ENCODE results near the gene ALMS1.
"Not testable (repeated sequence)": the region's sequence is repeated elsewhere in the genome, so short reads cannot be mapped to it uniquely, and the experiment has no call there.

ALMS1 gene, protein sequence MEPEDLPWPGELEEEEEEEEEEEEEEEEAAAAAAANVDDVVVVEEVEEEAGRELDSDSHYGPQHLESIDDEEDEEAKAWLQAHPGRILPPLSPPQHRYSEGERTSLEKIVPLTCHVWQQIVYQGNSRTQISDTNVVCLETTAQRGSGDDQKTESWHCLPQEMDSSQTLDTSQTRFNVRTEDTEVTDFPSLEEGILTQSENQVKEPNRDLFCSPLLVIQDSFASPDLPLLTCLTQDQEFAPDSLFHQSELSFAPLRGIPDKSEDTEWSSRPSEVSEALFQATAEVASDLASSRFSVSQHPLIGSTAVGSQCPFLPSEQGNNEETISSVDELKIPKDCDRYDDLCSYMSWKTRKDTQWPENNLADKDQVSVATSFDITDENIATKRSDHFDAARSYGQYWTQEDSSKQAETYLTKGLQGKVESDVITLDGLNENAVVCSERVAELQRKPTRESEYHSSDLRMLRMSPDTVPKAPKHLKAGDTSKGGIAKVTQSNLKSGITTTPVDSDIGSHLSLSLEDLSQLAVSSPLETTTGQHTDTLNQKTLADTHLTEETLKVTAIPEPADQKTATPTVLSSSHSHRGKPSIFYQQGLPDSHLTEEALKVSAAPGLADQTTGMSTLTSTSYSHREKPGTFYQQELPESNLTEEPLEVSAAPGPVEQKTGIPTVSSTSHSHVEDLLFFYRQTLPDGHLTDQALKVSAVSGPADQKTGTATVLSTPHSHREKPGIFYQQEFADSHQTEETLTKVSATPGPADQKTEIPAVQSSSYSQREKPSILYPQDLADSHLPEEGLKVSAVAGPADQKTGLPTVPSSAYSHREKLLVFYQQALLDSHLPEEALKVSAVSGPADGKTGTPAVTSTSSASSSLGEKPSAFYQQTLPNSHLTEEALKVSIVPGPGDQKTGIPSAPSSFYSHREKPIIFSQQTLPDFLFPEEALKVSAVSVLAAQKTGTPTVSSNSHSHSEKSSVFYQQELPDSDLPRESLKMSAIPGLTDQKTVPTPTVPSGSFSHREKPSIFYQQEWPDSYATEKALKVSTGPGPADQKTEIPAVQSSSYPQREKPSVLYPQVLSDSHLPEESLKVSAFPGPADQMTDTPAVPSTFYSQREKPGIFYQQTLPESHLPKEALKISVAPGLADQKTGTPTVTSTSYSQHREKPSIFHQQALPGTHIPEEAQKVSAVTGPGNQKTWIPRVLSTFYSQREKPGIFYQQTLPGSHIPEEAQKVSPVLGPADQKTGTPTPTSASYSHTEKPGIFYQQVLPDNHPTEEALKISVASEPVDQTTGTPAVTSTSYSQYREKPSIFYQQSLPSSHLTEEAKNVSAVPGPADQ (N-terminal part only)

DNA sequence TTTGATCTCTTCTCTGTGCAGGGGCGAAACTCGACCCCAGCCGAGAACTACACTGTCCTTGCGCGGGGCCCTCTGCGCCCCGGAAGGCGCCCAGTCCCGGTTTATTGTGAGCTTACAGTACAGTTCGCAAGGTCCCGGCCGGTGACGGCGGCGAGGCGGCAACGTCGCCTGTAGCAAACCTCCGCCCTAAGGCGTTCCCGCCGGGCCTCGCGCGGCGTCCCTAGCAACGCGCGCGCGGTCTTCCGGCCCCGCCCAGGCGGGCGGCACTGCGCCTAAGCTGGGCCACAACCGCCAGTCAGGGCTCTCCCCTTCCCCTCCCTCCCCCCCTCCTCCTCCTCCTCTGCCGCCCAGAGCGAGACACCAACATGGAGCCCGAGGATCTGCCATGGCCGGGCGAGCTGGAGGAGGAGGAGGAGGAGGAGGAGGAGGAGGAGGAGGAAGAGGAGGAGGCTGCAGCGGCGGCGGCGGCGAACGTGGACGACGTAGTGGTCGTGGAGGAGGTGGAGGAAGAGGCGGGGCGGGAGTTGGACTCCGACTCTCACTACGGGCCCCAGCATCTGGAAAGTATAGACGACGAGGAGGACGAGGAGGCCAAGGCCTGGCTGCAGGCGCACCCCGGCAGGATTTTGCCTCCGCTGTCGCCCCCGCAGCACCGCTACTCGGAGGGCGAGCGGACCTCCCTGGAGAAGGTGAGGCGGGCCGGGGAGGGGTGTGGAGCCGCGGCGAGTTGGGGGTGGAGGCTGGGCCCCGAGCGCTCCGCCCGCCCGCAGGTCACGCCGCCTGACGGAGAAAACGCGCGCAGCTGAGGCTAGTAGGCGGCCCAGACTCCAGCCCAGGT lies at the start of gene ALMS1:
Gene ALMS1 (plus strand): TSS at position 333 of the 838 bp plus-strand sequence. CDS start 33 bp downstream, at position 366.
- peak; percentile 79 to 82 for DNase-seq

DNA sequence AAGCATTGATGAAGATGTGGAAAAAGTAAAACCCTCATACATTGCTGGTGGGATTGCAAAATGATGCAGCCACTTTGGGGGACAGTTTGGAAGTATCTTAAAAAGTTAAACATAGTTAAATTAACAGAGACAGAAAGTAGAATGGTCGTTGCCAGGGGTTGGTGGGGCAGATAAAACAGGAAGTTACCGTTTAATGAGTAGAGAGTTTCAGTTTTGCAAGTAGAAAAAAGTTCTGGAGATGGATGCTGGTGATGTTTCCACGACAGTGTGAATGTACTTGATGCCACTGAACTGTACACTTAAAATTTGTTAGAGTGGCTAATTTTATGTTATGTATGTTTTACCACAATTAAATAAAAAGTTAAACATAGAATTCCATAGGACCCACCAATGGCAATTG lies 47.8 kb upstream of the ALMS1 start:
- no peak for DNase-seq

DNA sequence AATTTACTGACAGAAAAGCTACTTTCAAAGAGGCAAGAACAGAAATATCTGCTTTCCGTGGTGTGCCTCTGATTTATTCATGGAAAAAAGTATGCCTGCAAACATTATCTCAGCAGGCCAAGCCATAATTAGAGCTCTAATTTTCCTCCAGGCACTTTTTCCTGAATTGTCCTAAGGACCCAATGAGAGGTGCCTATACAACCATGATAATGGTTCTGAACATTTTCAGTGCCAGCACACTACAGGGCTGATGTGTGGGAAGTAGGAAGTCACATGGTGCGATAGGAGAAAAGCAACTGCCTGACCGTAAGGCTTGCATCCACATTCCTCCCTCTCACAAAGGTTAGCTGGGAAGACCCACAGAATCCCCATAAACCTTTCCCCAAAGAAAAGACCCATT lies 46.4 kb upstream of the ALMS1 start:
- DNase-seq = no peak

DNA sequence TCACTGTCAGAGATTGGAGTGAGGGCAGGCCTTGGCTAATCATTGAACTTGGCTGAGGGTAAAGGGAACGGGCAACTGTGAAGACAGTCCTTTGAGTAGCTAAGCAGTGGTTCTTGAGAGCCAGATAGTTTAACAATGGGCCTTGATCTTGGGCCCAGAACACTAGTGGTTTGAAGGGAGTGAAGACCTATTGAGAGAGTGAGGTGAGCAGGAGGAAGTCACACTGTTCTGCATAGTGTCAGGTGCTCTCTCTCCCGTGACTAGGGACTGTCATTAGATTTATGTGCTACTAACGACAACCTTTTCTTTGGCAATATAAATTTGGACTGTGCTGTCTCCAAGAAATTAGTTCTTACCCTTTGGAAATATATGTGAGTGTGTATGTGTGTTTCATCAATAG lies 44.6 kb upstream of the ALMS1 start:
- no peak for DNase-seq

DNA sequence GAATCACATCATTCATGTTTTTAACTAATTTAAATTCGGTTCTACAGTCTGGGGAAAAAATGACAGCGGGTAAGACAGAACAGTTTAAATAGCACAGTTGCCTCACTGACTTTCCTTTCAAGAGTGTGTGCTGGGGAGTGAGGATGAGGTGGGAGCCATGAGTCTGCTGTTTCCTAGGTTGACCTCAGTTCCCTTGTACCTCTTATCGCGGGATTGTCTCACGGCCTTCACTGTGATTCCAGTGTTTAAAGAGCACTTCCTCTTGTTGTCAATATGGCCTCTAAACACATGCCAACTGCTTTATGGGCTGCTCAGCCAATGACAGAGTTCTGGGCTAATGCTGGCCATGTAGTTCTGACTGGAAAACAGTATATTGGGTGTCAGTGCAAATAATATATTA lies 41.6 kb upstream of the ALMS1 start:
- DNase-seq = no peak

DNA sequence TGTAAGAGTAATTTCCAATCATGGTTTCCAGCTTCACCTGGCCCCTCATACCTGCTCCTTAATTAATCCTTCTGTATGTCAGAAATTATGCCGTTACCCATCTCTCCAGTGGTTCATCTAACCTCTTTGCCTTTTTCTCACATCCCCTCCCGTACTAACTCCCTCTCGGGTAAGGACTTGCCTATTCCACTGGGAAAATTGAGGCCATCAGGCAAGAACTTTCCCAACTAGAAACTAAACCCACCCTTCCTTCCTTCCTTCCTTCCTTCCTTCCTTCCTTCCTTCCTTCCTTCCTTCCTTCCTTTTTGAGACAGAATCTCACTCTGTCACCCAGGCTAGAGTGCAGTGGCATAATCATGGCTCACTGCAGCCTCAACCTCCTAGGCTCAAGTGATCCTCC lies 40.9 kb upstream of the ALMS1 start:
- not testable (repeated sequence) for DNase-seq

DNA sequence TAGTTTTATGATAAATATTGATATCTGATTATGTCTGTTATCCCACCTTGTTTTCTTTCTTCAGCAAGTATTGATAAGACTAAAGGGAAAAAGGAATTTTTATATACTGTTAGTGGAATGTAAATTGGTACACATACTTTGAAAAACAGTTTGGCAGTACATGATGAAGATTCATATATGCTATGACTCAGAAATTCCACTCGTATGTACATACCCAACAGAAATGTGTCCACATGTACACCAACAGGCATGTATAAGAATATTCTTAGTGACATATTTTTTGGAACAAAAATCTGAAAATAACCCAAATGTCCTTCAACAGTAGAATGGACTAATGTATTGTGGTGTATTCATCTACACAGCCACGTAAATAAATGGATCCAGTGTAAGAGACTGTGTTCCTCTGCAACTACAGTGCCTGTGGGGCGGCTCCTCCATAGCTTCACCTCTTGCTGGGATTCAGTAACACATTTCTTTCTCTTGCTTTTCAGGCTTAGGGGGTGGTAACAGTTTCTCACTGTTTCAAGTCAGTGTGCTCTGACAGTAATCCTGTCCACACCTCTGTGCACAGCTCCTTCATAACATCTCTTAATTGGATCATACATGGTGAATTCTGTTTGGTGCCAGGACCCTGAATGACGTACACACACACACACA lies 35.5 kb upstream of the ALMS1 start:
- no peak for DNase-seq

DNA sequence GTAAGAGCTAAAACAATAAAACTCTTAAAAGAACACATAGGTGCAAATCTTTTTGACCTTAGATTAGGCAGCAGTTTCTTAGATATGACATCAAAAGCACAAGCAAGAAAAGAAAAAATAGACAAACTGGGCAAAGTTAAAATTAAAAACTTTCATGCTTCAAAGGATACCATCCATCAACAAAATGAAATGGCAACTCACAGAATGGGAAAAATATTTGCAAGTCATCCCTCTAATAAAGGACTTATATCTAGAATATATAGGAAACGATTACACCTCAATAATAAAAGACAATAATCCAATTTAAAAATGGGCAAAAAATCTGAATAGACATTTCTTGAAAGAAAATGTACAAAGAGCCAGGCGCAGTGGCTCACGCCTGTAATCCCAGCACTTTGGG lies 29.5 kb upstream of the ALMS1 start:
- DNase-seq = no peak

DNA sequence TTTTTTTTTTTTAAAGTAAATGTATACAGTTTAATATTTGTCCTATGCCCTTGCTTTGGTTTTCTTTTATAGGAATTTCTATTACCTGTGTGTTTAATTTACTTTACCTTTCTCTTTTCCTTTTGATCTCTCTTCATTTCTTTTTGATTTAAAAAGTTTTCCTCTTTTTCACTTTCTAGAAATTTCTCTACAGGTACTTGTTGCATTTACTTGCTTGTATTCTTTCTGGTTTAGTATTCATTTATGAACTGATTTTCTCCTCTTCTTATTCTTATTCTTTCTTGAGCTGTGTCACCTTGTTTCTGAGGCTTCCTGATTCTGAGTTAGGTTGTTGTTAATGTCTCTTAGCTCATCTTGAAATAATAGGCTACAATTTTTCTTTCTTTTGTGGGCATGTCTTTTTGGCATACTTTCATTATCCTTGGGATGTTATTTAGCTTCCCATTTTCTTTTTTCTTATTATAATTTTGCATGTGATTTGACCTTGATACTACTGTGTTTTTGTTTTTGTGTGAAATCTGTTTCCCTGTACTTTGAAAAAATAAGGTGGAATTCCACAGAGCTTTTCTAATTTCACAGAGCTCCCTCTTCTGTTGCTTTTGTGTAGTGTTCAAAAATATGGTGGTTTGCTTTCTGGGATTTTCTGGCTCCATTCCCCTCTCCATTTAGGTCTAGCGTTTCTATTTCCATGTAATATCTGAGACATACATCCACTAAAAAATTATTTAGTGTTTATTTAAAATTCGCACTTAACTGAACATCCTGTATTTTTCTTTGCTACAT lies 25.5 kb upstream of the ALMS1 start:
- no peak for DNase-seq

DNA sequence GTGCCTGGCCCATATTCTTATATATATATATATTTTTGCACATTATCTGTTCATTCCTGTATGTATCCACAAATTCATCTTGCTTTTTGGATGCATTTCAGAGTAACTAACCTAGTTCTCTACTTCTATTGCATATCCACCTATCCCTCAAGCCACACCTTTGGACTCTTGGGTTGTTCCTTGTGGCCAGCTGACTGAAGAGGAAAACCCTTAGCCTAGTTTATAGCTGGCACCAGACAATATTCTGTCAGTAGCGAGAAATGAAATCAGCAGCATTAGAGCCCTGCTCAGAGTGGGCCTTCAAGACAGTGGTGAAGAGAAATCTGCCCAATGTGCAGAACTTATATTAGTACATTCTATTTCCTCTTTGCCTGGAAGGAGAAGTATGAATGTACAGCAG lies 19.6 kb upstream of the ALMS1 start:
- DNase-seq = no peak

DNA sequence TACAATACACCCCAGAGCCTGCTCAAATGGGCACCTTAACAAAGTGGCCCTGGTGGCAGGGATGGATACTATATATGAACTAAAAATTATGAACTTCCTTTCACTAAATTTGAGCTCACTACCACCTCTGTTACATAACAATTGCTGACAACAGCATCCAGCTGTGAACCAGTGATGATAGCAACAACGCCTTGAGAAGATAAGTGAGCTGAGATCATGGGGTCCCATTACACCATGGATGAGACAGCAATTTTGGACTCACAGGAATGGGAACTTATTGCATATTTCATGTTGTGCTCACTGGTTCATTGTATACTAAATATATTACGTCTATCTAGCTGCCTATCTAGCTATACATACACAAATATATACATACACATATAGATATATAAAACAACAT lies 16.9 kb upstream of the ALMS1 start:
- DNase-seq = no peak

DNA sequence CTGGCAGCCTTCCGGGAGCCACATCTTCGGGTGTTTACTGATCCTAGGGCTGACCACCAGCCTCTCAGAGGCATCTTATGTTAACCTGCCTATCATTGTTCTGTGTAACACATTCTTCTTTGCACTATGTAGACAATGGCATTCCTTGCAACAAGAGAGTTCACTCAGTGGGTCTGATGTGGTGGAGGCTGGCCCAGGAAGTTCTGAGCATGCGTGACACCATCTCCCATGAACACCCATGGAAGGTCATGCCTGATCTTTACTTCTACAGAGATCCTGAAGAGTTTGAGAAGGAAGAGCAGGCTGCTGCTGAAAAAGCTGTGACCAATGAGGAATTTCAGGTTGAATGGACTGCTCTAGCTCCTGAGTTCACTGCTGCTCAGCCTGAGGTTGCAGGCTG lies 15.3 kb upstream of the ALMS1 start:
- DNase-seq = no peak

DNA sequence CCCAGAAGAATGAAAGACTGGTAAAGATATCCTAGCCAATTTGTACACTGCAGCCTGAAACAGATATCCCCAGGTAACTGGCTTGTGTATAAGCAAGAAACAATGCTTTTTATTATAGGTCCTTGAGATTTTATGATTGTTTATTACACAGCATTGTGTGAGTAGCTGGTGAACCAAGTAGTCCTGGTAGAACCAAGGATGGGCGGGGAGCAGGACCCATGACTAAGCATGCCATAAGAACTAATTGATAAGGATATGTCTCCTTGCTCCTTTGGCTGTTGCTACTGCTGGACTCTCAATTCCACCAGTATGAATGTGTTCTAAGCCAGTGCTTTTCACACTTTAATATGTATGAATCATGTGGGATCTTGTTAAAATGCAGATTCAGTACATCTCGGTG lies 12.3 kb upstream of the ALMS1 start:
- no peak for DNase-seq

DNA sequence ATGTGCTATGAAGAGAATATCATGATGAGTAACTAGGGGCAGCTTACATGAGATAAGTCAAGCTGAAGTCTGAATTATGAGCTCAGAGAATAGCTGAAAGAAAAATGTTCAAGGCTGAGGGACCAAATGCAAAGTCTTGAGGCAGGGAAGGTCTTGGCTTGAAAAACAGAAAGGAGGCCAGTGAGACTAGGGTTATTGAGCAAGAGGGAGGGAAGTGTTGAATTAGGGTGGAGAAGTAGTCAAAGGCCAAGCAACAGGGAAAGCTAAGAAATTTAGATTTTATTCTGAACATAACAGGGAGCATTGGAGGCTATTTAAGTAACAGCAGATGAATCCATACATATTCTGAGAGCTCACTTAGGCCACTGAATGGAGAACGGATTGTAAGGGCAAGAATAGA lies 11.4 kb upstream of the ALMS1 start:
- DNase-seq = no peak

DNA sequence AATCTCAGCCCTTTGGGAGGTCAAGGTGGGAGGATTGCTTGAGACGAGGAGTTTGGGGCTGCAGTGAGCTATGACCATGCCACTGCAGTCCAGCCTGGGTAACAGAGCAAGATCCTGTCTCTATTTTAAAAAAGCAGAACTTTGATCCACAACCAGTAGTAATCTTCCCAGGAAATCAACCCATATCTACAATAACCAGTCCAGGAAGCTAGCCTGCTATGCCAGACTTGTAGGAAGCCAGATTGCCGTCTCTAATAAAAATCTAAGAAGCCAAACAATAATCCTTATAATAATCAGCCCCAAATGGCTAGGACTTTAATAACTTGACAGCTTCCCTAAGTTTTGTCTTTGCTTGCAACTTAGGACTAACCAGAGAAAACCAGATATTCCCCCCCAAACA lies 9.0 kb upstream of the ALMS1 start:
- DNase-seq = no peak

DNA sequence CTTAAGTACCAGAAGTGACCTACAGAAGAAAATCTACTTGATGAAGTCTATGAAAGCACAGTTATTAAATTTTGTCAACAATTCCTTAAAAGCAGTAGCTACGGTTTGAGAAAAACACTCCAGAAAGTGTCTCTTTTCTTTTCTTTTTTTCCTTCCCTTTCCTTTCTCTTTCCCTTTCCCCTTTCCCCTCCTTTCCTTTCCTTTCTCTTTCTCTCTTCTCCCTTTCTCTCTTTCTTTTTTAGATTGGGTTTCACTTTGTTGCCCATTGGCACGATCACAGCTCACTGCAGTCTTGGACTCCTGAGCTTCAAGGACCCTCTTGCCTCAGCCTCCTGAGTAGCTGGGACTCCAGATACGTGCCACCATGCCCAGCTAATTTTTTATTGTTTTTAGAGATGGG lies 2.6 kb upstream of the ALMS1 start:
- DNase-seq = no peak

DNA sequence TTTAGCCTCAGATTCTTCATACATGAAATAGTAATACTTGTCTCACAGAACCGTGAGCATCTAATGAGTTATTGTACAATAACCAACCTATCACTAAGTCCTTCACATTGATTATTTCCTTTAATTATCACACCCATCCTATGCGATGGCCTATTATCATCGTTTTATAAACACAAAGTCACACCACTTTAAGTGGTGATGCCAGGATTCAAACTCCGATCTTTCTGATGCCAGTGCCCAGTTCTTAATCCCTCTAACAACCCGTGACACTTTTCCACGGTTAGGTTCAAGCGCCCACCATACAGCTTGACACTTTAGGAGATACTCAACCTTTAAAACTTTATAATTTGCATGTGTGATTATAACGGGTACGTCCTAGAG lies 523 bp upstream of the ALMS1 start:
- DNase-seq = no peak

DNA sequence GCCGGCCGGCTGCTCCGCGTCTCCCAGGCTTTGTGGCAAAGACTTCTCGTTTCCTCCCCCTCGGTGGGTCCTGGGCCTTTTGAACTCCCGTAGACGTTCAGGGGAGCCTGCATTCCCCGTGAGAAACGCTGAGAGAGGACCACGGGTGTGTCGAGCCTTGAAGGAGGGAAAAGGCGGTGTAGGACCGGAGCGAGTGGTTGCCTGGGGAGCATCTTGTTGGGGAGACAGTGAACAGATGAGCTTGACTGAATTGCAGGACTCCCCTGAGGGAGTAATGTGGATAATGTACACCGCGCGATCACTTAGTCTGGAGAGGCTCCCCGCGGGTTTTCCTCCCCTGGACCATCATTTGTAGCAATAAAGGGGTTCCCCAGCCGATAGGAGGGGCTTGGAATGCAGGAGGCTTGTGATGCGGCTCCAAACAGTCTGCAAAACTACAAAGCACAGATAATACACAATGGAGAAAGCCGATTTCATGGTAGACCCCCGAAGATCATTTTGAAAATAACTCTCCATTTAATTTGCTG lies 769 bp downstream of the ALMS1 start:
- no peak for DNase-seq

DNA sequence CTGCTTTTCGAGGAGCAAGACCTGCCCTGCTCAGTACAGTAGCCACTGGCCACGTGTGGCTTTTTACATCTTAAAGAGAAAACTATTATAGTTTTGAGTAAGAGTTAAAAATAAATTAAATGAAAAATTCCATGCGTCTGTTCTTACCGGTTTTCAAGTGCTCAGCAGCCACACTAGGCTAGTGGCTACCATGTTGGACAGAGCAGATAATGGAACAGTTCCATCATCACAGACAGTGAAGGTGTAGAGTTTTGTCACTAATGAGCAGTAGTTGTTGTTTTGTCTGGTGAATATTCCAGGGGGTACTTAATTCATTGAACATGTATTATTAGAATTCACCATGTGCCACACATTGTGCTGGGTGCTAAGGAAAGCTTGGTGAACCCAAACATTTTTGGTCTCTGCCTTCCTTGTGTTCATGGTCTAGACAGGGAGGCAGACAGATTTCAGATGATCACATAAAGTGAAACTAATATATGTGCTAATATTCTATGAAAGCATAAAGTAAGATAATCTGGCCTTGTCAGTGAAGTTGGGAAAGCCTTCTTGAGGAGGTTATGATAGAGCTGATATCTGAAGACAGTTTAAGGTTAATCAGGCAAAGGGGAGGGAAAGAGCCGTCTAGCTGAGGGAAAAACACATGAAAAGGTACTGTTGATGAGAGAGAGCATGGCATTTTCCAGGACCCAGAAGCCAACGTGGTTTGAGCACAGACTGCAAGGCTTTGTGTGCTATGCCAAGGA lies 1.4 kb downstream of the ALMS1 start:
- DNase-seq = no peak
